ENCODE results near the gene MPPED2.
"Not testable (repeated sequence)": the region's sequence is repeated elsewhere in the genome, so short reads cannot be mapped to it uniquely, and the experiment has no call there.

Gene MPPED2

GRCh38 chr11:30573951-30574350 is 12.2 kb downstream of the MPPED2 start:
- DNase-seq: no peak

DNA sequence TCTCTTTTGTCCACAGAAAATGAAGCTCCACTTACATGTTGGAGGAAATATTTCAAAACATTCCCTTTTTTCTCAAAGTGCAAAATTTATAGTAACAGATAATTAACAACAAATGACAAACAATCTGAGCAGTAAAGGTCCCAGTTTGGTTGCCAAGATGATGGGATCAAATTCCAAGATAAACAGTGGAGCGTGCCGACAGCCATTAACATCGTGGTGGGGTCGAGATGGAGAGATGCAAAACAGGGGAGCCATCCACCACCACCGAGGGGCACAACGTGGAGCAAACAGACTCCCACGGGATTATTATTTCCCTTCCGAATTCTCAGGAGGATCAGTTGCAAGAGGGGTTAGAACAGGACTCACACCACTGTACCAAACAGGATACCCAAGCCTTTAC is 17.2 kb downstream of the MPPED2 start:
- DNase-seq: no peak

- no peak for DNase-seq
Observed at GRCh38 chr11:30567644-30568043, 18.5 kb downstream of the MPPED2 start.

- DNase-seq: no peak
Observed at GRCh38 chr11:30567120-30567519, 19.0 kb downstream of the MPPED2 start.

- no peak for DNase-seq
Observed at GRCh38 chr11:30566482-30566881, 19.7 kb downstream of the MPPED2 start.

GRCh38 chr11:30565027-30565426 is 21.1 kb downstream of the MPPED2 start:
- no peak for DNase-seq

- no peak for DNase-seq
Observed at GRCh38 chr11:30561691-30562415, 24.3 kb downstream of the MPPED2 start.

DNA sequence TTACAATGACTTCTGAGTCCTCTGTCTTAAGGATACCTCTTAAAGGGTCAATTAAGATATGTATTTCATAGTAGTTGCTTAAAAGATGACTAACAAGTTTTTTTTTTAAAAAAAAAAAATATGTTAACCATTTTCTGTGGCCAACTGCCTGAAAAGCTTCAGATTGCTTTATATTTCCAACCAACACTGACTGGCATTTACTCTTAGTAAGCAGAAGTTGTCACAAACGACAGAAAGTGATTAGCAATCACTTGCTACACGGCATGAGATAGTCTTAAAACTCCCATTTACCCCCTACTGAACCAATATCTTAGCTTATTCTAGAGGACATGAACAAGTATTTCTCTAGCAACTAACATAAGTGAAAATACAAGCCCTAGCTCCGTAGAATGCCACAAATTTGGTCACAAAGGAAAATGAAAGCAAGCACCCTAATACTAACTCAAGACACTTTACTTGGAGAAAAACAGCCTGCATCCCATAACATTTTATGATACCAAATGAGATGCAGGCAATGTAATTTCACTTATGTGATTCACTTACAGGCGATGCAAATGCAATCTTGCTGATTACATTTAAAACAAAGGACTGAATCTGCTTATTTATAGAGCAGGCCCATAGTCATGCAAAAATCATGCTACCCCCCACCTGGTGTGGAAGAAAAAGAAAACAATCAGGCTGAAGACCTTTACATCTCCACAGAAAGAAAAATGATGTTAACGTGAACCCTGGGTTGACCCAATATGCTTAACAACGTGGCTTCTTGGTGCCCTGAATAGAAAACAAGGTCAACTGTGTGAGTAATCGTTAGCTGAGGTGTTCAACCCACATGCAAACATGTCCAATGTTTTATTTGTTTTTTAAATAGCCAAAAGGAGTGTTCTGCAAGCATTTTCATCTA is 25.7 kb downstream of the MPPED2 start:
- DNase-seq: no peak

- no peak for DNase-seq
Observed at GRCh38 chr11:30559004-30559403, 27.1 kb downstream of the MPPED2 start.

GRCh38 chr11:30554587-30554986 is 31.6 kb downstream of the MPPED2 start:
- DNase-seq: not testable (repeated sequence)

DNA sequence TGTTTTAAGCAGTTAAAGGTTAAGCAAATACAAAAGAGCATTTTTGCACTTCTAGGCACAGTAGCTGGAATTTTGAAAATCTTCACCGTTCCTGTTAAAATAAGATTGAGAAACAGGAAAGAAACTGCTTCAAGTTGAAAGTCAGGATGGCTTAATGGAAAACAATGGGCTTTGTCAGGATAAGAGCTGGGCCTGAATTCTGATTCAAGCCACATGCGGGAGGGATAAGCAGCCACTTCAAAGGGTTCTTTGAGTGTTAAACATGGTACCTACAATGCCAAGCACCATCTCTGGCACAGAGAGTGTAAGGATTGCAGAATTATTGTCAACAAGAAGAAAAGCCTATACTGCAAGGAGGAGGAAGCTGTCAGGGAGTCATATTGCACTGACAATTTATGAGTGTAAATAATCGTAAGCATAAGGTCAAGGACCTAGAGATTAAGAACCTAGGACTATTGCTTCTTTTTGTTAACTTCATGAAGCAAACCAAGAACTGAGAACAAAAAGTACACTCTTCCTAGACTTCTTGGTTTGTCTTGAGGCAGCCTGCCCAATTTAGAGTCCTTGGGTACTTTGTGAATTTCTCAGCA is 32.5 kb downstream of the MPPED2 start:
- no peak for DNase-seq

DNA sequence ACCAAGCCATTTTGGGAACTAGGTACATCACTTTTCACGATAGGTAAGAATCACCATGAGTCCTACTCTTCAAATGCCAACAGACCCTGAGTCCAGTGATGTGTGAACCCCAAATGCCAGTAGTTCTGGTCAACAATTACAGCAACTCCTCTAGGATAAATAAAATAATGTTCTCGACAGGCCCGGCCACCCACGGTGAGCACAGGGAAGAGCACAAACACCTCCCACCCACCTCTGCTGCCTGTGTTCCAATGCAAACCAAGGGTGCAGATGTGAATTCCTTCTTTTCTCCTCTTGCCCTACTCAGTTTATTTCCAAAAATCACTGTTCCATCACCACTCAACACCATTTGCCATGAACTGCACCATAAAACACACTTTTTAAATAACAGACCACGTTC is 33.3 kb downstream of the MPPED2 start:
- DNase-seq: no peak

GRCh38 chr11:30550022-30550542 is 36.1 kb downstream of the MPPED2 start:
- no peak for DNase-seq

DNA sequence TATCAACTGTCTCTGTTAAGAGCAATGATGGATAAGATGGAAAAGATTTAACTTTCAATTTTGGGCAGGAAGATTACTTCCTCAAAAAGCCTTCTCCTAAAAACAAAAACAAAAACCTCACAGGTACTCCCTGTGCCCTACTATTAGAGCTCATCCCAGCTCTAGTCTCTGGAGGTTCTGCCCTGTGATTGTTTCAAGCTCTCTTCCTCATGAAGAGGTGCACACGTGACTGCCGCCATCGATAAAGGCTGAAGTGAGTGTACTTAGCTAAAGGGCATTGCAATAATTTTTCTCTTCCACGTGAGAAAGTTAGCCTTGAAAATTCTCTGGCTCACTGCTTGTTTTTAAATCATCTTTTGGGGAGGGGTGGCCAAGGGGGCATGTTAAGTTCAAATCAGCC is 36.6 kb downstream of the MPPED2 start:
- DNase-seq: no peak

DNA sequence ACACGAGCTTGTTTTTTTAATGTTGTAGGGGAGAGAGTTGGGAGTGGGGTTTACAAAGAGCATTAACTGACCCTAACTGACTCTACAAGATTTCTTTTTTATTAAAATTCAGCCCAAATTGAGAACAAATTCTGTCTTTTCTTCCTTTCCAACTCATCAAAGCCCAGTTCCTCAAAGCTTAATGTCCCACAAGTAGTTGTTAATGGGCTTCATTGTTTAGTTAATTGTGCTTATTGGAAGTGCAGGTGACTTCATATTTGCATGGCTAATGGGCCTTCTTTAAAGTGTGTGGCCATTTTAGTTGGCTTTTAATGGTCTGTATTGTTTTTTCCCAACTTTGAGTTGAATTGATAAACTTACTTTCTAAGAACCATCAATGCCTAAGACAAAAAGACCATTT is 39.8 kb downstream of the MPPED2 start:
- no peak for DNase-seq

GRCh38 chr11:30545507-30545906 is 40.6 kb downstream of the MPPED2 start:
- no peak for DNase-seq

DNA sequence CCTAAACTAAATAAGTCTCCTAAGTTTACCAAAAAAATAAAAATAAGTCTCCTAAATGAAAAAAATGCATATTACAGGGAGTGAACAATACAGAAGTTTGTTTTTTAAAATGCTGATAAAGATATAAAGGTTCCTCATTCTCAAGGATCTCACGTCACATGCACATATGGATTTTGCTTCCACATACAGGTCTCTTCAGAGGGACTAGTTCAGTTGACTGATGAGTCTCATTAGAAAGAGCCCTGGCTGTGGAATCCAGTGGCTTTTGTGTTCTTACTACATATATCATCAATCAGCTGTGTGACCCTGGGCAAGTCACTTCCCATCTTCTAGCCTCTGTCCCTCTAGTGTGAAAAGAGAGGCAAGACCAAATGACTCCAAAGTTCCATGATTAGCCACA is 43.1 kb downstream of the MPPED2 start:
- no peak for DNase-seq

DNA sequence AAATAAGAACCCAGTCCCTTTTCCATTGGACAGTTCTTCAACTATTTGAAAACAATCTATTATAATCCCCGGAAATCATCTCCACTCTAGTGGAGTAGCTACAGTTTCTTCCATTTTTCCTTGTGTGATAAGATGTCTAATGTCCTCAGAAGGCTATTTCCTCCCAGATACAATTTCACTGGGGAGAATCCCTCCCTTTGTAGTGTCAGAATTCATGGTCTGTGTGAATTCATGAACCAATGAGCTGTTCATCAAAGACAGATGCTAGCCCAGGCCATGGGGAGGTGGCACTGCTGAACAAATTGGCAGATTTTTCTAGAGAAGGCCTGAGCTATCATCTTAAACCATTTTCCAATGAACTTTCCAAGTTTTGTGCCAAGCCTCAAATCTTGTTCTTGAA is 45.4 kb downstream of the MPPED2 start:
- DNase-seq: no peak

DNA sequence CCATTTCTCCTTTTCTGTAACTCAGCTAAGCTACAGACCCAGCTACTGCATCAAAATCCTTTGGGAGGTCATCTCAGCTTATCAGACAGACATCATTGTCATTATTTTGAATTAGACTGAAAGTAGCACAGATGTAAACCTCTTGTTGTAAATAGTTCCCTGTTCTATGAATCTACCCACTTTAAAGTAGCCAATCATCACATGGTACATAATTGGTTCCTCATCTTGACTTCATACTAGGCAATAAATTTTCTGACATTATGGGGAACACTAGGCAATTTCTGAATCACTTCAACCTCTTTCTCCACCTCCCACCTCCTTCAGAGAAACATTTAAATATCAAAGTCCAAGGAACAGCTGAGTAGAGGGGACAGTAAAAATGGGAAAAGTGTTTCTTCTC is 47.9 kb downstream of the MPPED2 start:
- DNase-seq: no peak

GRCh38 chr11:30535818-30536217 is 50.3 kb downstream of the MPPED2 start:
- no peak for DNase-seq

DNA sequence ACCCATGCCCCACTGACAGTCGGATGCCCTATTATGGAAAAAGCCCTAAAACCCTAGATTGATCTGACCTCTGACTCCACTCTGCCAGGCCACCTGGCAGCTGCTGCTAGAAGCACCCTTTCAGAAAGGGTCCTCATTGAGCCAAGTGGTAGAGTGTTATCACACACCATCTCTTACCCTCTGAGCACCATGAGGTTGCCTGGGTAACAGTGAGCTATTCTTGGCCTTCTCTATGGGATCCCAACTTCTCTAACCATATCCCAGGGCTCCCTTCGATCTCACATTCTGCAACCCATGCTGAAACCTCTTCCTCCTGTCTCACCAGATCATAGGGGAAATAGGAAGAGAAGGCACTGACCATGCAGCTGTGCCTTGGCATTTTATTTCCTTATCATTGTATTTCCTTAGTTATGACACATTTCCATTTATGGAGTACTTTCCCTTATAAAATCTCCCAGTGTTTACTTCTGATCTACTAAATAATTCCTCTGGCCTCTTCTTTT is 52.7 kb downstream of the MPPED2 start:
- no peak for DNase-seq

- DNase-seq: no peak
Observed at GRCh38 chr11:30527566-30527965, 58.6 kb downstream of the MPPED2 start.

GRCh38 chr11:30526558-30526957 is 59.6 kb downstream of the MPPED2 start:
- DNase-seq: no peak

All from NCI-H1092 (cell line).